ENCODE results near the gene POFUT2.

The POFUT2 gene

DNA sequence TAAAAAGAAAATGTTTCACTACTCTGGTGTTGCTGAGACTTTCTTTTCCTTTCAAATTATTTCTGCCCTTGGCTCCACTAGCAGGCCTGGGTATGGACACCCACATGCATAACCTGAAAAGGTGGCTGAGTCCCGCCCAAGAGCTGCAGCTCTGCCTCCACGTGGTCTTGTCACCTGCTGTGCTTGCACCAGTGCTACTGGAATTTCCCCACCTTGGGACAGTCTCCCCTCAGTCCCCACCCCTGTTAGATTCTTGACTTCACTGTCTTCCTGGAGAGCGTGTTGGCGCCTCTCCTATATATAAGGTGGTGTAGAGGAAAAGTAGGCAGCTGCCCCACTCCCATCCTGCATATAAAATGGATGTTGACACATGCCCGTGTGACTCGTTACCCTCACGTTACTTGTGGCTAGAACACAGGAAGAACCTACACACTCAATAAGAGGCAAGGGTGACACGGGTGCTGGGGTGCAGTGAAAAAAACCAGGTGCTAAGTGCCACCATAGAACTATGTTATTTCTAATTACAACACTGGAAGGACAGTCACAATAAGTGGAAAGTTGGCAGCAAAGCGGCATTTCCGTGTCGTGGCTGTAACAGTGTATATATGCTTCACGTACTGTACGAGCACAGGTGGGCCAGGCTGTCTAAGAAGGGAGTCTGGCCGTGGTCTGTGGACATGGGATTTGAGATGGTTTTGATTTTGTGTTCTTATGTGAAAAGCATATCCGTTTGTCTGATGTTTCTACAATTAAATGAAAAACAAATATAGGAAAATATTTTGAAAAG, 61.0 kb downstream of the POFUT2 start:
- Mint-ChIP-seq H3K4me1 (peaks cover 11% of the 10 kb centered on the region), H3K27me3 (peaks cover 8% of the 10 kb centered on the region), H3K36me3 (no peaks in the 10 kb centered on the region), H3K4me3 (no peak overlapping the region), H3K9me3 (no peaks in the 10 kb centered on the region), H3K27ac (peak overlapping the region; percentile 7)
- ATAC-seq (ENCODE audit: low read depth) (peak; percentile 71), DNase-seq (ENCODE audit: low spot score in 2 of 2) (no peak)

DNA sequence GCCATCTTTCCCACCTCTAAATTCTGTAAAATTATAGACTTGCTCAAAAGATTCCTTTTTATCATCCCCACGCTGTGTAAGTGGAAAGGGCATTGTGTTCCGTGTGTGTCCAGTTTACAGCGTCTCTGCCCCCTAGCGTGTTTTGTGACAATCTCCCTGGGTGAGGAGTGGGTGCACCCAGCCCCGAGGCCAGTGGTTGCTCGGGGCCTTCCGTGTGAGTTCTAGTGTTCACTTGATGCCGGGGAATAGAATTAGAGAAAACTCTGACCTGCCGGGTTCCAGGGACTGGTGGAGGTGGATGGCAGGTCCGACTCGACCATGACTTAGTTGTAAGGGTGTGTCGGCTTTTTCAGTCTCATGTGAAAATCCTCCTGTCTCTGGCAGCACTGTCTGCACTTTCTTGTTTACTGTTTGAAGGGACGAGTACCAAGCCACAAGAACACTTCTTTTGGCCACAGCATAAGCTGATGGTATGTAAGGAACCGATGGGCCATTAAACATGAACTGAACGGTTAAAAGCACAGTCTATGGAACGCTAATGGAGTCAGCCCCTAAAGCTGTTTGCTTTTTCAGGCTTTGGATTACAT, 61.9 kb downstream of the POFUT2 start:
- peak overlapping the region; percentile 7 for H3K27ac Mint-ChIP-seq
- peaks cover 11% of the 10 kb centered on the region for H3K4me1 Mint-ChIP-seq
- no peaks in the 10 kb centered on the region for H3K9me3 Mint-ChIP-seq
- H3K4me3 Mint-ChIP-seq, result no peak overlapping the region
- H3K36me3 Mint-ChIP-seq, result peaks cover 3% of the 10 kb centered on the region
- DNase-seq (ENCODE audit: low spot score in 2 of 2), result no peak
- ATAC-seq (ENCODE audit: low read depth), result no peak
- peaks cover 8% of the 10 kb centered on the region for H3K27me3 Mint-ChIP-seq

DNA sequence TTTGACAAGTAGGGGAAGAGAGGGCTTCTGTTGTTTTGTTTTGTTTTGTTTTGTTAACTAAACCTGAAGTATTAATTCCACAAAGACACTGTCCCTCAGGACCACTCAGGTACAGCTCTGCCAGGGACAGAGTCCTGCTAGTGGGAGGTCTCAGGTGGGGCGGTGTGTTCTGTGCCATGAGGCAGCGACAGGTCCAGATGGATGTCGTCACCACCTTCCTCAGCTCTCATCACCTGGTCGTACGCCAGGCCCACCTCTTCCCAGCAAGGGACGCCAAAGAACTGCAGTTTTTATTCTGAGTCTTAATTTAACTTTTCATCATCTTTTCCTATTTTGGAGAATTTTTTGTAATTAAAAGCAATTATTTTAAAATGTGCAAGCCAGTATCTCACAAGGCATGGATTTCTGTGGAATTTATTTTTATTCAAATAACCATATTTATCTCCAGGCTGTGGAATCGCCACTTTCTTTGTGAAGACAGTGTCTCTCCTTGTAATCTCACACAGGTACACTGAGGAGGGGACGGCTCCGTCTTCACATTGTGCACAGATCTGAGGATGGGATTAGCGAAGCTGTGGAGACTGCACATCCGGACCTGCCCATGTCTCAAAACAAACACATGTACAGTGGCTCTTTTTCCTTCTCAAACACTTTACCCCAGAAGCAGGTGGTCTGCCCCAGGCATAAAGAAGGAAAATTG, 62.5 kb downstream of the POFUT2 start:
- H3K27ac Mint-ChIP-seq, result peak overlapping the region; percentile 88
- no peak overlapping the region for H3K4me3 Mint-ChIP-seq
- DNase-seq (ENCODE audit: low spot score in 2 of 2) (no peak), ATAC-seq (ENCODE audit: low read depth) (no peak)
- peaks cover 11% of the 10 kb centered on the region for H3K4me1 Mint-ChIP-seq
- H3K9me3 Mint-ChIP-seq, result no peaks in the 10 kb centered on the region
- peaks cover 6% of the 10 kb centered on the region for H3K36me3 Mint-ChIP-seq
- H3K27me3 Mint-ChIP-seq, result peaks cover 8% of the 10 kb centered on the region

DNA sequence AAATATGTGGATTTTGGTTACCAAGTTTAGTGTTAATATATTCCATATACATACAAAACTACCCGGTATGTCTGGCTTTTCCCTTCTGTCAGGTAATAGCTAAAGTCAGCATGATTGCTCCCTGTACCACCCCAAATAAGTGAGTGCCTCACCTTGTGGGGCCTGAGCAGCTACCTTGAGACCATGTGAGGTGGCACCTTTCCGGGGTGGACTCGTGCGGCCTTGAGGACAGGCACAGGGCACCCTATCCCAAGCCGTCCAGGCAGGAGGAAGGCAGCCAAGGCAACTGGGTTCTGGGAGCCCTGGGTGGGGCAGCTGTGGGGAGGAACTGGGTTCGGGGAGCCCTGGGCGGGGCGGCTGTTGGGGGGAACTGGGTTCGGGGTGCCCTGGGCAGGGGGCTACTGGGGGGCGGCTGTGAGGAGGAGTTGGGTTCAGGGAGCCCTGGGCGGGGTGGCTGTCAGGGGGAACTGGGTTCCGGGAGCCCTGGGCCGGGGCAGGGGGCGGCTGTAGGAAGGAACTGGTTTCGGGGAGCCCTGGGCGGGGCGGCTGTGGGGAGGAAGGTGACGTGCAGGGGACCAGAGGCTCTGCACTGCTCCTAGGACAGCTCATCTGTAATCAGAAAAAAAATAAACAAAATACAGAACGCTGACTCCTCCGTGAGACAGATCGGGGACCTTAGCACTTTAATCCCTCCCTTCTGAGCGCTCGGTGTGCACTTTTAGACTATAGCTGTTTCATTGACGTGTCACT, 63.3 kb downstream of the POFUT2 start:
- peak overlapping the region; percentile 88 for H3K27ac Mint-ChIP-seq

DNA sequence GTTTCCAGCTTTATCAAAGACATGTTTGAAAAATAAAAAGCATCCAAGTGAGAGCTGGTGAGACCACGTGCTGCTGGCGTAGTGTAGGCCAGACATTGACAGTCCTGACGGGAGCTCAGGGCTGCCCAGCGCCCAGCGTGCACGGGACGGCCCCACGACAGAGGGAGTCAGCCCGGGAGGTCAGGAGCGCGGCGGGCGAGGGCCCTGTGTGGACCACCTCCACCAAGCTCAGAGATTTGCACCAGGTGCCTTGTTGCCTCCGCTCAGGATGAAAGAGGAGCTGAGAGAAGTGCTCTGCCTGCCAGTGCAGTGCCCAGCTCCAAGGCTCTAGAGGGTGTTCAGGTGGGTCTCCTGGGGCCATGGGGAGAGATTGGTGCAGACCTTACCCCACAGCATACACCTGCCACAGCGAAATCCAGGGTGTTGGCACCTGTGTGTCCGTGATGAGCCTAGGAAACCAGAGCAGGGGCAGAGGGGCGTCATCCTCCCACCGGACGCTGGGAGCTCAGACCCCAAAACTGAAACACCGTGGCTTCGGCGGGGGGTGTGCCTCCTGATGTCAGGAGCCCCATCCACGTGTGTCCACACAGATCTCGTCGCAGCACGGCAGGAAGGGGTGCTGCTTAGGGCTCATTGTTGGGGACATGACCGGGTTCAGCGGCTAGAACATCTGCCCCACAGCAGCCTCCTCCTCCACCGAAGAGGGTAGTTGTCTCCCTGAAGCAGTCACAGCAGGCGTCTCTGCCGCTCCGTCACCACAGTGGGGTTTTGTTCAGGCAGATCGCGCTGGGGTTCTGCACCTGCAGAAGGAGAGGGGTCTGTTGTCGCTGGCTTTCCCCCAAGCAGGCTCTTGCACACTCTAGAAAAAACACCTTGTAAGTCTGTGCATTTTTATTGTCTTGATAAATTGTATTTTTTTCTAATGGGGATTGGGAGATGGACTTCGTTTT, 64.2 kb downstream of the POFUT2 start:
- H3K4me1 Mint-ChIP-seq, result peaks cover 11% of the 10 kb centered on the region

More for the DNA sequence above, 63.3 kb downstream of the POFUT2 start:
- peak; percentile 58 for ATAC-seq (ENCODE audit: low read depth)
- Mint-ChIP-seq H3K4me1 (peaks cover 11% of the 10 kb centered on the region), H3K36me3 (peaks cover 6% of the 10 kb centered on the region), H3K9me3 (no peaks in the 10 kb centered on the region), H3K4me3 (peak overlapping the region; percentile 69), H3K27me3 (peaks cover 6% of the 10 kb centered on the region)
- DNase-seq (ENCODE audit: low spot score in 2 of 2), result no peak

DNA sequence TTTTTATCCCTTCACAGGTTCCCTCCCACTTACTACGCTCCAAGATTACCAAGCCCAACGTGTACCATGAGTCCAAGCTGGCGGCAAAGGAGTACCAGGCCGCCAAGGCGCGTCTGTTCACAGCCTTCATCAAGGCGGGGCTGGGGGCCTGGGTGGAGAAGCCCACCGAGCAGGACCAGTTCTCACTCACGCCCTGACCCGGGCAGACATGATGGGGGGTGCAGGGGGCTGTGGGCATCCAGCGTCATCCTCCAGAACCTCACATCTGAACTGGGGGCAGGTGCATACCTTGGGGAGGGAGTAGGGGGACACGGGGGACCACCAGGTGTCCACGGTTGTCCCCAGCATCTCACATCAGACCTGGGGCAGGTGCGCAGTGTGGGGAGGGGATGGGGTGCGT, 65.7 kb downstream of the POFUT2 start:
- H3K4me1 Mint-ChIP-seq, result peaks cover 9% of the 10 kb centered on the region
- ATAC-seq (ENCODE audit: low read depth) (no peak), DNase-seq (ENCODE audit: low spot score in 2 of 2) (no peak)
- H3K9me3 Mint-ChIP-seq, result peaks cover 5% of the 10 kb centered on the region
- no peak overlapping the region for H3K27ac Mint-ChIP-seq
- H3K36me3 Mint-ChIP-seq, result peaks cover 16% of the 10 kb centered on the region
- no peaks in the 10 kb centered on the region for H3K27me3 Mint-ChIP-seq
- H3K4me3 Mint-ChIP-seq, result no peak overlapping the region

More for the DNA sequence above, 64.2 kb downstream of the POFUT2 start:
- no peaks in the 10 kb centered on the region for H3K9me3 Mint-ChIP-seq
- peak overlapping the region; percentile 14 for H3K4me3 Mint-ChIP-seq
- no peak for DNase-seq (ENCODE audit: low spot score in 2 of 2)
- peak overlapping the region; percentile 88 for H3K27ac Mint-ChIP-seq
- peaks cover 7% of the 10 kb centered on the region for H3K36me3 Mint-ChIP-seq
- peaks cover 4% of the 10 kb centered on the region for H3K27me3 Mint-ChIP-seq
- peak; percentile 25 for ATAC-seq (ENCODE audit: low read depth)

DNA sequence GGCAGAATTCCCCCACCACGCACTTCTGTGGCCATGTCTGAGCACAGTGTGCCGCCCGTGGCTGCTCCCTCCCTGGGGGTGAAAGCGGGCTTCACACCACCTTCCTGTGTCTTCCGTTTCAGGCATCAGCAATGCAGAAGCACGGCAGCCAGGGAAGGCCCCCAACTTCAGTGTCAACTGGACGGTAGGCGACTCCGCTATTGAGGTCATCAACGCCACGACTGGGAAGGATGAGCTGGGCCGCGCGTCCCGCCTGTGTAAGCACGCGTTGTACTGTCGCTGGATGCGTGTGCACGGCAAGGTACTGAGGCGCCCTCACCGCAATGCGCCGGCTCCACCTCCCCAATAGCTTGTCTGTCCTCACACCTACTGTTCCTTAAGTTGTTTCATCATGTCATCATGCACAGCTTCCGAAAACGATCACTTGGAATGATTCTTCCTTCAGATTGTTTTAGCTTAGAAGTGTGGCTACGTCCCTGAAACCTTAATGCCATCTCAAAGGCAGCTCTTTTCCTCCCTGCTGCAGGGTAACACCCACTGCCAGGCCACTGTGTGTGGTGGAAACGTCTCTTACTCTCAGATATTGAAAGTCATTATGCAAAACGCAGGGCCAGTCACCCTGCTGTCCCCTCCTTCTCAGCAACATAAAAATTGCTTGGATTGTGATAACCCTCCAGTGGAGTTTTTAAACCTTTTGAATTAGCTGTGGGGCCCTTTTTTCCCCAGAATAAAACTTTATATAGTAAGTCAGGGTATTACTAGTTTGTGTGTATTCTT, 66.8 kb downstream of the POFUT2 start:
- Mint-ChIP-seq H3K4me1 (peaks cover 2% of the 10 kb centered on the region), H3K4me3 (no peak overlapping the region), H3K36me3 (peaks cover 20% of the 10 kb centered on the region), H3K27me3 (no peaks in the 10 kb centered on the region), H3K9me3 (peaks cover 7% of the 10 kb centered on the region), H3K27ac (no peak overlapping the region)
- no peak for ATAC-seq (ENCODE audit: low read depth)
- no peak for DNase-seq (ENCODE audit: low spot score in 2 of 2)

DNA sequence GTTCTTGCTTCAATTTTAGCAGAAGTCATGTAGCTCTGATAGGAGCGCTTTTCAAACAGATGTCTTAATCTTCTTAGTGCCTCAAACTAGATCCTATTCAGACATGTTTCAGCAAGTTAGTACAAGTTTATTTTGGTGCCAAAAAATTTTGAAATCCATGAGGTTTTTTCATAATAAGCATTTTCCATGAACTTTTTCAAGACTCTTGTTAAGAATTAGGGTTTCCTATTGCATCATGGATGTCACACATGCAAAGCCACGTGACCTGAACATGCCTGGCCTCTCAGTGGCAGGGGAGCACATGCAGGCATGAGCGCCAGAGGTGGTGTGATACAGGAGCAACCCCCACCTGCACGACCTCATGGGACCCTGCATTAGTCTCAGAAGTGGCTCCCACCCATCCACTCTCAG, 67.6 kb downstream of the POFUT2 start:
- peaks cover 2% of the 10 kb centered on the region for H3K4me1 Mint-ChIP-seq
- H3K27ac Mint-ChIP-seq, result no peak overlapping the region

DNA sequence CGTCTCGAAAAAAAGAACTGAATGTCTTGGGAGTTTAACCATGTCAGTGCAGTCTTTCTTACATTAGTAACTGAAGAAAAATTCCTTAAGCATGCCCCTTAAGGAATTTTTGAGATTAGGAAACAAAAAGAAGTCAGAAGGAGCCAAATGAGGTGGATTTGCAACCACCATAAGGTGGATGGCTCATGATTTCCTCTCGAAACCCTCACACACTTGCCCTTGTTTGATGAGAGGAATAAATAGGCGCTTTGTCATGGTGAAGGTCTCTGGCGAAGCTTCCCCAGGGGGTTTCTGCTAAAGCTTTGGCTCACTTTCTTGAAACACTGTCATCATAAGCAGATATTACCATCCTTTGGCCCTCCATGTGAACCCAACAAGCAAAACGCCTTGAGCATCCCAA, 68.2 kb downstream of the POFUT2 start:
- Mint-ChIP-seq H3K27me3 (no peaks in the 10 kb centered on the region), H3K4me3 (no peak overlapping the region), H3K36me3 (peaks cover 20% of the 10 kb centered on the region), H3K27ac (no peak overlapping the region), H3K9me3 (peaks cover 7% of the 10 kb centered on the region), H3K4me1 (peaks cover 2% of the 10 kb centered on the region)
- ATAC-seq (ENCODE audit: low read depth), result no peak
- DNase-seq (ENCODE audit: low spot score in 2 of 2), result no peak

More for the DNA sequence above, 67.6 kb downstream of the POFUT2 start:
- H3K36me3 Mint-ChIP-seq, result peaks cover 20% of the 10 kb centered on the region
- DNase-seq (ENCODE audit: low spot score in 2 of 2) (no peak), ATAC-seq (ENCODE audit: low read depth) (no peak)
- peaks cover 7% of the 10 kb centered on the region for H3K9me3 Mint-ChIP-seq
- H3K4me3 Mint-ChIP-seq, result no peak overlapping the region
- H3K27me3 Mint-ChIP-seq, result no peaks in the 10 kb centered on the region

DNA sequence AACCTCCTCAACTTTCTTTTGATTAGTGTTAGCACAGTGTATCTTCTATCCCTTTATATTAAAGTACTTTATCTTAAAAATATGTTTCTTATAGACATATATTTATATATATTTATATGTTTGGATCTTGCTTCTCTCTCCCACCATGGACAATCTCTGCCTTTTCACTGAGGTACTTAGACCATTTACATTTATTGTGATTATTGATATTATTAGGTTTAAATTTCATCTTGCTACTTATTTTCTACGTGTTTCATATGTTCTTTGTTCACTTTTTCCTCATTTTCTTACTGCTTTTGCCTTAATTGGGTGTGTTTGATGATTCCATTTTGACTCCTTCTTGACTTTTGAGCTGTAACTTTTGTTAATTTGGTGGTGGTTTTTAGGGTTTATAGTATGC, 70.7 kb downstream of the POFUT2 start:
- H3K27ac Mint-ChIP-seq, result no peak overlapping the region

DNA sequence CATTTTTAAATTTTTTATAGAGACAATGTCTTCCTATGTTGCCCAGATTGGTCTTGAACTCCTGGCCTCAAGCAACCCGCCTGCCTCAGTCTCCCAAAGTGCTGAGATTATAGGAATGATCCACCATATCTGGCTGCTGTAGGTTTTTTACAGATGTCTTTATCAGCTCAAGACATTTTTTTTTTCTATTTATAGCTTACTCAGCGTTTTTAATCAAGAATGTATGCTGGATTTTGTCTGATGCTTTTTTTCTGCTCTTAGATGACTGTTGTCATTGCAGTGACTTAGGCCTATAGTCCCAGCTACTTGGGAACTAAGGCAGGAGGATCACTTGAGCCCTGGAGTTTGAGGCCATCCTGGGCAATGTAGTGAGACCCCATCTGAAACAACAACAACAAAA, 72.5 kb downstream of the POFUT2 start:
- peaks cover 5% of the 10 kb centered on the region for H3K4me1 Mint-ChIP-seq
- no peaks in the 10 kb centered on the region for H3K27me3 Mint-ChIP-seq
- H3K27ac Mint-ChIP-seq, result no peak overlapping the region
- H3K36me3 Mint-ChIP-seq, result peaks cover 14% of the 10 kb centered on the region
- DNase-seq (ENCODE audit: low spot score in 2 of 2) (no peak), ATAC-seq (ENCODE audit: low read depth) (no peak)
- peaks cover 7% of the 10 kb centered on the region for H3K9me3 Mint-ChIP-seq
- H3K4me3 Mint-ChIP-seq, result no peak overlapping the region

More for the DNA sequence above, 70.7 kb downstream of the POFUT2 start:
- DNase-seq (ENCODE audit: low spot score in 2 of 2) (no peak), ATAC-seq (ENCODE audit: low read depth) (no peak)
- H3K4me1 Mint-ChIP-seq, result no peaks in the 10 kb centered on the region
- H3K27me3 Mint-ChIP-seq, result no peaks in the 10 kb centered on the region
- no peak overlapping the region for H3K4me3 Mint-ChIP-seq
- H3K9me3 Mint-ChIP-seq, result peaks cover 7% of the 10 kb centered on the region
- H3K36me3 Mint-ChIP-seq, result peaks cover 20% of the 10 kb centered on the region
